GM12801 (cell line): ENCODE results near the gene IGFBP4.

Source experiments
- TF ChIP-seq, protein P1 (sequence below): IDR thresholded peaks from one replicate; pipeline ENCODE4 v1.5.1; 2011; ENCODE audit warnings: control low read depth; ENCODE audit not compliant: insufficient read length; ENCODE audit errors: extremely low read depth

Gene IGFBP4

GRCh38 chr17:40463122-40463550, 19.9 kb downstream of the IGFBP4 start:
- TF ChIP-seq, protein P1, sequence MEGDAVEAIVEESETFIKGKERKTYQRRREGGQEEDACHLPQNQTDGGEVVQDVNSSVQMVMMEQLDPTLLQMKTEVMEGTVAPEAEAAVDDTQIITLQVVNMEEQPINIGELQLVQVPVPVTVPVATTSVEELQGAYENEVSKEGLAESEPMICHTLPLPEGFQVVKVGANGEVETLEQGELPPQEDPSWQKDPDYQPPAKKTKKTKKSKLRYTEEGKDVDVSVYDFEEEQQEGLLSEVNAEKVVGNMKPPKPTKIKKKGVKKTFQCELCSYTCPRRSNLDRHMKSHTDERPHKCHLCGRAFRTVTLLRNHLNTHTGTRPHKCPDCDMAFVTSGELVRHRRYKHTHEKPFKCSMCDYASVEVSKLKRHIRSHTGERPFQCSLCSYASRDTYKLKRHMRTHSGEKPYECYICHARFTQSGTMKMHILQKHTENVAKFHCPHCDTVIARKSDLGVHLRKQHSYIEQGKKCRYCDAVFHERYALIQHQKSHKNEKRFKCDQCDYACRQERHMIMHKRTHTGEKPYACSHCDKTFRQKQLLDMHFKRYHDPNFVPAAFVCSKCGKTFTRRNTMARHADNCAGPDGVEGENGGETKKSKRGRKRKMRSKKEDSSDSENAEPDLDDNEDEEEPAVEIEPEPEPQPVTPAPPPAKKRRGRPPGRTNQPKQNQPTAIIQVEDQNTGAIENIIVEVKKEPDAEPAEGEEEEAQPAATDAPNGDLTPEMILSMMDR: no peak

DNA sequence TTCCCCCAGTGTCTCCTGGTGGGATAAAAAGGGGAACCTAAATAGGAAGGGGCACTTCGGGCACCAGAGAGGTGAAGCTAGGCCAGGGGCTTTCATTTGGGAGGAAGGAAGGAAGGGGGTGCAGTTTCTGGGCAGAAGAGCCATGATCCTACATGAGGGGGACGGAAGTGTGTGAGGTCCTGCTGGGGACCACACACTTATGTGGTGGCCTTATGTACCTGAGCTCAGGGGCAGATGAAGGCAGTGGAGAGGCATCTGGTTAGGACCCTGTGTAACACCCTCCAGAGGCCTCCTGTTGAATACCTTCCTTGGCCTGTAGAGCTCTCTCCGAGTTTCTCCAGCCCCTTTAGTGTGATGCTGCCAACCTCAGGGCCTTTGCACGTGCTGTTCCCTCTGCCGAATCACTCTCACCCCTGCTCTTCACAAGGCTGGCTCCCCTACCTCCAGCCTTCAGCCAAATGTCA, 21.2 kb downstream of the IGFBP4 start:
- TF ChIP-seq, protein P1: no peak

DNA sequence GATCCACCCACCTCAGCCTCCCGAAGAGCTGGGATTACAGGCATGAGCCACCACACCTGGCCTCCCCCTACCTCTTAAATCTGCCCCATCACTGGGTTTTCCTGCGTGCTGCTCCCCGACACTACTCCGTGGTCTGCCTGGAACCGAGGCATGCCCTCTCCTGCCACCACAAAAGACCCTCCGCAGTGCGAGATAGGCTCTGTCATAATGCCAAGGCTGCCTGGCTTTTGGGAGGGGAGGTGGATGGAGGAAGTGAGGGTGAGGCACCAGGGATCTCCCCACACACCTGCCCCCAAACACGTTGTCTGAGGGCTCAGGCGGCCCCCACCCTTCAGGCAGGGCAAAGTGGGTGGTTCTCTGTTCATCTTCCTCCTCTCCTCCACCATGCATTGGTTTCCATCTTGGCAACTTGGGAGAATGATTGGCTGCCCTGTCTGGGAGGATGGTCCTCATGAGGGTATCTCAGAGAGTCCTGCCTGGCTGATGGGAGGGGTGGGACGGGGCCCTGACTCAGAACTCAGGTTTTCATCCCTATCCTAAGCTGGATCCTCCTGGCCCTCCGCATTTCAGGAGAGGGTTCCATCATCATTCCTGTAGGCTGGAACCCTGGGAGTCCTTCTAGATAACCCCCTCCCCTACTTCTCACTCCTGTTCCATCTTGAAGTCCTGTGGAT, 23.2 kb downstream of the IGFBP4 start:
- TF ChIP-seq, protein P1: no peak

DNA sequence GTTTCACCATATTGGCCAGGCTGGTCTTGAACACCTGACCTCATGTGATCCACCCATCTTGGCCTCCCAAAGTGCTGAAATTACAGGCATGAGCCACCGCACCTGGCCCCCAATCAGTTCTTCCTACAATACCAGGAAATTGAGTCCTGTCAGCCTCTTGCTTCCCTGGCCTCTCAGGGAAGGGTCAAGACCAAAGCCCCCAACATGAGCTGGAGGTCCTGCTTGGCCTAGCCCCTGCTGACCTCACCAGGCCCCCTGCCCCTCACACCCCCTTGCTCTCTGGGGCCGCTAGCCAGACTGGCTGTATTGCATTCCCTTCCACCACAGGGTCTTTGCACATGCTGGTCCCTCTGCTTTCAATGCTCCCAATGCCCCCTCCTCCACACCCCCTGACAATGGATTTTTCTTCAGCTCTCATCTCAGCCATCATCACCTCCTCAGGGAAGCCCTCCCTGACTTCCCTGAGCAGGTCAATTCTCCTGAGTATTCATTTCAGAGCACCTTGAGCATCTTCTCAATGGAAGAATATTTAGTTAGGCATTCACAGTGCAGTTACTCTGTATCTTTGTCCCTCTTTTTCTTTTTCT, 24.1 kb downstream of the IGFBP4 start:
- TF ChIP-seq, protein P1: no peak

GRCh38 chr17:40468560-40468959, 25.3 kb downstream of the IGFBP4 start:
- TF ChIP-seq, protein P1: no peak

- TF ChIP-seq, protein P1: no peak
These were observed 26.8 kb downstream of the IGFBP4 start for GRCh38 chr17:40469805-40470675.

- TF ChIP-seq, protein P1: no peak
These were observed 27.9 kb downstream of the IGFBP4 start for GRCh38 chr17:40470932-40471828.
